OCI-LY7 (cell line): ENCODE data around the gene LUZP1.

Source experiments
- EZH2phosphoT487 ChIP-seq: fragments of 200-600 bp; sonication (generic); IDR thresholded peaks from 2 replicates; pipeline ENCODE4 v1.6.1; 2018; ENCODE audit warnings: low read depth, borderline replicate concordance, mild to moderate bottlenecking, mixed run types, antibody characterized with exemption, low read length, moderate library complexity, mixed read lengths
- TF ChIP-seq, protein P1 (sequence below): fragments of 200-600 bp; sonication (generic); conservative IDR thresholded peaks from 2 replicates; pipeline ENCODE4 v1.5.1; 2014; ENCODE audit warnings: mild to moderate bottlenecking, antibody characterized with exemption, low read length, moderate library complexity, mixed read lengths

DNA sequence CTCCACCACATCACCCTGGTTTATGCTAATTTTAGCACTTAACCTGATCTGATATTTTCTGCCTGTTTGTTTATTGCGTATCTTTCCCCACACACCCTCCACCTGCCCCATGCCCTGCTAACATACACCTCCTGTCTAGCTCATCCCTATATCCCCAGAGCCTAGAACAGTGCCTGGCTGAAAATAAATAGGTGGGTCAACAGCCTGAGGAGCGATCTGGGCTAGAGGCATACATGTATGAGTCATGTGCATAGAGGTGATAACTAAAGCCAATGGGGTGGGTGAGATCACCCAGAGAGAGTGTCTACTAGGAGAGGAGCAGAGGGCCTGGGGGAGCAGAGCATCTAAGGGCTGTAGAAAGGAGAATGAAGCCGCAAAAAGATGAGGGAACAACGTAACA lies 46.0 kb upstream of the LUZP1 start:
- TF ChIP-seq, protein P1, sequence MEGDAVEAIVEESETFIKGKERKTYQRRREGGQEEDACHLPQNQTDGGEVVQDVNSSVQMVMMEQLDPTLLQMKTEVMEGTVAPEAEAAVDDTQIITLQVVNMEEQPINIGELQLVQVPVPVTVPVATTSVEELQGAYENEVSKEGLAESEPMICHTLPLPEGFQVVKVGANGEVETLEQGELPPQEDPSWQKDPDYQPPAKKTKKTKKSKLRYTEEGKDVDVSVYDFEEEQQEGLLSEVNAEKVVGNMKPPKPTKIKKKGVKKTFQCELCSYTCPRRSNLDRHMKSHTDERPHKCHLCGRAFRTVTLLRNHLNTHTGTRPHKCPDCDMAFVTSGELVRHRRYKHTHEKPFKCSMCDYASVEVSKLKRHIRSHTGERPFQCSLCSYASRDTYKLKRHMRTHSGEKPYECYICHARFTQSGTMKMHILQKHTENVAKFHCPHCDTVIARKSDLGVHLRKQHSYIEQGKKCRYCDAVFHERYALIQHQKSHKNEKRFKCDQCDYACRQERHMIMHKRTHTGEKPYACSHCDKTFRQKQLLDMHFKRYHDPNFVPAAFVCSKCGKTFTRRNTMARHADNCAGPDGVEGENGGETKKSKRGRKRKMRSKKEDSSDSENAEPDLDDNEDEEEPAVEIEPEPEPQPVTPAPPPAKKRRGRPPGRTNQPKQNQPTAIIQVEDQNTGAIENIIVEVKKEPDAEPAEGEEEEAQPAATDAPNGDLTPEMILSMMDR = no peak
- TF ChIP-seq EZH2phosphoT487 = no peak
